A549 (cell line): ENCODE data around the gene ZBTB46. TPM values are rescaled to one million over a fixed set of nuclear protein-coding genes. Genes with fewer than 3 reads are reported as not detected.

Experiments
- ATAC-seq, 2 experiments: fragments of 200-7000 bp in 1 of 2; fragments of >200 bp in 1 of 2; cut with Nextera tagmentation in 1 of 2; cut with Tn5 transposase in 1 of 2; 3 replicates each; pipeline versions ENCODE4 v1.8.0 to v1.9.1; 2018 to 2020; ENCODE audit warnings: mild to moderate bottlenecking in 1 of 2, moderate library complexity in 1 of 2
- CTCF ChIA-PET: fragments of 300-600 bp; sonication (Branson Sonifier 250); formaldehyde crosslinking; extraction: SDS; loops from one replicate; lab custom pipeline; 2021; ENCODE audit warnings: antibody characterized with exemption, inconsistent platforms; lab: Yijun Ruan, JAX
- POLR2A ChIA-PET: fragments of 350-600 bp; formaldehyde crosslinking; extraction: SDS; loops from one replicate; lab custom pipeline; 2021; ENCODE audit warnings: antibody characterized with exemption, inconsistent platforms; lab: Yijun Ruan, JAX
- DNase-seq, 2 experiments: peaks; one replicate each; pipeline versions ENCODE4 v3.0.0 to v3.0.0-alpha.2; 2011 to 2016; ENCODE audit warnings: low read depth in 1 of 2, low spot score in 1 of 2
- FAIRE-seq: peaks from 2 replicates; lab custom pipeline; 2011; peaks lifted over from hg19 to GRCh38; lab: Jason Lieb, UNC
- H3K27ac ChIP-seq, 2 experiments: fragments of >200 bp; sonication (Bioruptor Twin); formaldehyde crosslinking; 3 replicates each; pipeline ENCODE4 v1.5.1; 2016 to 2017
- H3K4me1 ChIP-seq: fragments of >200 bp; sonication (Bioruptor Twin); formaldehyde crosslinking; 3 replicates; pipeline ENCODE4 v1.6.1; 2016
- H3K4me2 ChIP-seq: fragments of >200 bp; sonication (Bioruptor Twin); formaldehyde crosslinking; 3 replicates; pipeline ENCODE4 v1.6.1; 2016
- H3K4me3 ChIP-seq: fragments of >200 bp; sonication (Bioruptor Twin); formaldehyde crosslinking; 3 replicates; pipeline ENCODE4 v1.5.1; 2016
- H3K9me3 ChIP-seq: fragments of >200 bp; sonication (Bioruptor Twin); formaldehyde crosslinking; 3 replicates; pipeline ENCODE4 v1.6.1; 2016
- ATOH8 ChIP-seq: fragments of 250-450 bp; sonication (Bioruptor Pico); IDR thresholded peaks from 2 replicates; pipeline ENCODE4 v1.5.0; 2020; ENCODE audit warnings: low read depth, mild to moderate bottlenecking, moderate library complexity
- CBX8 ChIP-seq: fragments of 200-600 bp; sonication (generic); IDR thresholded peaks from 2 replicates; pipeline ENCODE4 v1.6.1; 2016
- CEBPB ChIP-seq, 2 experiments: fragments of >200 bp in 1 of 2; sonication (Bioruptor Twin) in 1 of 2; formaldehyde crosslinking in 1 of 2; IDR thresholded peaks; 2 replicates each; pipeline ENCODE4 v1.6.1; 2012 to 2016
- EHMT2 ChIP-seq: fragments of 200-600 bp; sonication (generic); IDR thresholded peaks from 2 replicates; pipeline ENCODE4 v1.6.1; 2016; ENCODE audit warnings: antibody characterized with exemption, low read depth, mild to moderate bottlenecking, moderate library complexity
- EP300 ChIP-seq, 2 experiments: fragments of >200 bp; sonication (Bioruptor Twin); formaldehyde crosslinking; IDR thresholded peaks; 2 replicates in 1 of 2; 3 replicates in 1 of 2; pipeline ENCODE4 v1.6.1; 2016 to 2017
- FOSB ChIP-seq: fragments of 250-450 bp; sonication (Bioruptor Pico); IDR thresholded peaks from 2 replicates; pipeline ENCODE4 v1.5.0; 2020; ENCODE audit warnings: mild to moderate bottlenecking, moderate library complexity
- GATA3 ChIP-seq: IDR thresholded peaks from 2 replicates; pipeline ENCODE4 v1.6.1; 2012; ENCODE audit warnings: borderline replicate concordance
- HDAC2 ChIP-seq: fragments of 200-600 bp; sonication (generic); IDR thresholded peaks from 2 replicates; pipeline ENCODE4 v1.6.1; 2016
- HOXB13 ChIP-seq: fragments of 250-450 bp; sonication (Bioruptor Pico); IDR thresholded peaks from 2 replicates; pipeline ENCODE4 v1.5.0; 2020; ENCODE audit warnings: low read depth, mild to moderate bottlenecking, moderate library complexity
- JUN ChIP-seq, 2 experiments: fragments of >200 bp; sonication (Bioruptor Twin); formaldehyde crosslinking; IDR thresholded peaks; 2 replicates in 1 of 2; 3 replicates in 1 of 2; pipeline ENCODE4 v1.6.1; 2016 to 2017
- KDM1A ChIP-seq: fragments of 200-600 bp; sonication (generic); IDR thresholded peaks from 2 replicates; pipeline ENCODE4 v1.6.1; 2016; ENCODE audit warnings: low read depth, mild to moderate bottlenecking
- KDM5A ChIP-seq: fragments of 200-600 bp; sonication (generic); IDR thresholded peaks from 2 replicates; pipeline ENCODE4 v1.6.1; 2016; ENCODE audit warnings: antibody characterized with exemption, mild to moderate bottlenecking
- MAFK ChIP-seq: fragments of 450-650 bp; IDR thresholded peaks from 2 replicates; pipeline ENCODE4 v1.6.1; 2014; ENCODE audit not compliant: partially characterized antibody
- MYC ChIP-seq: IDR thresholded peaks from 2 replicates; pipeline ENCODE4 v1.6.1; 2012; ENCODE audit warnings: mild to moderate bottlenecking, inconsistent platforms, low read length, improper control_type of control experiment, borderline replicate concordance
- NFE2L2 ChIP-seq: fragments of 150-350 bp; conservative IDR thresholded peaks from 2 replicates; pipeline ENCODE4 v1.6.1; 2014; ENCODE audit warnings: low read length
- PBX3 ChIP-seq: IDR thresholded peaks from 2 replicates; pipeline ENCODE4 v1.6.1; 2012
- POLR2AphosphoS2 ChIP-seq: conservative IDR thresholded peaks from 2 replicates; pipeline ENCODE4 v1.6.1; 2012; ENCODE audit warnings: low read length, improper control_type of control experiment, inconsistent platforms
- RNF2 ChIP-seq: fragments of 200-600 bp; sonication (generic); IDR thresholded peaks from 2 replicates; pipeline ENCODE4 v1.6.1; 2016; ENCODE audit warnings: low read depth, mild to moderate bottlenecking, antibody characterized with exemption, moderate library complexity, borderline replicate concordance
- SMC3 ChIP-seq: fragments of >200 bp; sonication (Bioruptor Twin); formaldehyde crosslinking; IDR thresholded peaks from 3 replicates; pipeline ENCODE4 v1.6.1; 2018; ENCODE audit warnings: inconsistent platforms
- ZFP36 ChIP-seq: fragments of 450-650 bp; IDR thresholded peaks from 2 replicates; pipeline ENCODE4 v1.6.1; 2014; ENCODE audit warnings: borderline replicate concordance; ENCODE audit not compliant: partially characterized antibody
- ZSCAN20 ChIP-seq: fragments of 250-450 bp; sonication (Bioruptor Pico); IDR thresholded peaks from 2 replicates; pipeline ENCODE4 v1.8.0; 2022; ENCODE audit warnings: mild to moderate bottlenecking, moderate library complexity
- WGBS: methylation state at CpG from one replicate; pipeline ENCODE4 v1.1.6; 2017; ENCODE audit errors: missing lambda C conversion rate; 5-methylcytosine and 5-hydroxymethylcytosine counted together
- polyA plus RNA-seq, 4 experiments: library from polyadenylated mRNA; depleted of rRNA in 3 of 4; stranded (reverse); fragments of >200 nt; fragmentation: RNase III in 1 of 4; extraction: RNeasy Plus Mini Kit Qiagen cat#74134 plus additional on column Dnase treatment in 1 of 4; gene quantifications; 2 replicates in 3 of 4; 3 replicates in 1 of 4; pipeline ENCODE4 v1.2.3, GENCODE V29; 2011 to 2017
- TF ChIP-seq, protein P1 (sequence below): fragments of >200 bp; sonication (Bioruptor Twin); formaldehyde crosslinking; IDR thresholded peaks from 3 replicates; pipeline ENCODE4 v1.6.1; 2016
- TF ChIP-seq, protein P2 (sequence below): fragments of 450-650 bp; IDR thresholded peaks from 2 replicates; pipeline ENCODE4 v1.6.1; 2014; ENCODE audit warnings: antibody characterized with exemption
- TF ChIP-seq, protein P3 (sequence below): IDR thresholded peaks from 2 replicates; pipeline ENCODE4 v1.6.1; 2012; ENCODE audit warnings: low read depth, borderline replicate concordance

The ZBTB46 gene
- polyA plus RNA-seq, 2 of the 4 experiments (the other 2 are of a cell fraction): 0.17 to 0.43 TPM

GRCh38 chr20:63840405-63840828 lies 9.4 kb upstream of the ZBTB46 start:
- FAIRE-seq: no peak
- CTCF ChIA-PET: interaction anchor here (0.7 to 1.2 kb wide), 3 partner anchors 21 to 372 kb away, joined by 3 read pairs; partner anchors contain the start of gene ABHD16B
- 65% methylated on average over 5 of the region's 11 CpGs for WGBS

DNA sequence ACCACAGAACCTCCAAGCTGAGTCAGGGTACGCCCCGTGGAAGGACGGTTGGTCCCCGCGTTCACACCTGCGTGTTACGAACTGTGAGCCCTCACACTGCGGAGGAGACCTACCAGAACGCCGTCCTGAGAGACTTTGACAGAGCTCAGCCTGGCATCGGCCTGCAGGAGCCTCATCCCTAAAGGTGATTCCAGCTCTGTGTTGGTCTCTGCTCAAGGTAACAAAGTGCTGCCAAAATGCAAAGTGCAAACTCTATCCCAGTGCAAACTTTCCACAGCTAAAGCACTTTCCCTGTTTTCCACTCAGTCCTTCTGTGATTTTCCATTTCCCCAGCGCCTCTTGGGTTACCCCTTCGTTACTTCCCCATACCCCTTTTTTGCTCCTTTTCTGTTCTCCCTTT lies 8.6 kb upstream of the ZBTB46 start:
- H3K4me3 ChIP-seq: no peak overlapping the region
- ATAC-seq (no peak), FAIRE-seq (no peak), DNase-seq (no peak)
- H3K4me2 ChIP-seq: no peak overlapping the region
- TF ChIP-seq HDAC2 (no peak), EHMT2 (no peak), ZSCAN20 (no peak), MYC (no peak), HOXB13 (CRISPR knock-in tag) (no peak), ATOH8 (CRISPR knock-in tag) (no peak), KDM1A (no peak), SMC3 (no peak)
- TF ChIP-seq, protein P1, sequence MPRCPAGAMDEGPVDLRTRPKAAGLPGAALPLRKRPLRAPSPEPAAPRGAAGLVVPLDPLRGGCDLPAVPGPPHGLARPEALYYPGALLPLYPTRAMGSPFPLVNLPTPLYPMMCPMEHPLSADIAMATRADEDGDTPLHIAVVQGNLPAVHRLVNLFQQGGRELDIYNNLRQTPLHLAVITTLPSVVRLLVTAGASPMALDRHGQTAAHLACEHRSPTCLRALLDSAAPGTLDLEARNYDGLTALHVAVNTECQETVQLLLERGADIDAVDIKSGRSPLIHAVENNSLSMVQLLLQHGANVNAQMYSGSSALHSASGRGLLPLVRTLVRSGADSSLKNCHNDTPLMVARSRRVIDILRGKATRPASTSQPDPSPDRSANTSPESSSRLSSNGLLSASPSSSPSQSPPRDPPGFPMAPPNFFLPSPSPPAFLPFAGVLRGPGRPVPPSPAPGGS: no peak
- WGBS: 85% methylated on average over 13 of the region's 13 CpGs
- CTCF ChIA-PET: interaction anchor here (0.7 kb wide), 1 partner anchor 372 kb away, joined by 3 read pairs; no protein-coding TSS in a partner anchor
- no peaks in the 10 kb centered on the region for H3K9me3 ChIP-seq
- no peak overlapping the region for H3K27ac ChIP-seq
- POLR2A ChIA-PET: no interaction called here
- H3K4me1 ChIP-seq: peaks cover 8% of the 10 kb centered on the region

More at GRCh38 chr20:63840405-63840828, 9.4 kb upstream of the ZBTB46 start:
- Histone ChIP-seq H3K9me3 (no peaks in the 10 kb centered on the region), H3K4me3 (no peak overlapping the region), H3K4me2 (no peak overlapping the region), H3K4me1 (peaks cover 2% of the 10 kb centered on the region; the same call in 2 of the 3 replicates), H3K27ac (no peak overlapping the region)
- POLR2A ChIA-PET: no interaction called here
- ATAC-seq (no peak), DNase-seq (no peak)
- no peak for TF ChIP-seq CBX8
- no peak for TF ChIP-seq RNF2
- TF ChIP-seq JUN (IDR thresholded peaks at IDR 0.05): no peak
- TF ChIP-seq, protein P1: no peak
- TF ChIP-seq PBX3: no peak
- no peak for TF ChIP-seq EP300 (IDR thresholded peaks at IDR 0.05)
- no peak for TF ChIP-seq EHMT2
- TF ChIP-seq ZSCAN20: no peak
- no peak for TF ChIP-seq ZFP36
- TF ChIP-seq, protein P2, sequence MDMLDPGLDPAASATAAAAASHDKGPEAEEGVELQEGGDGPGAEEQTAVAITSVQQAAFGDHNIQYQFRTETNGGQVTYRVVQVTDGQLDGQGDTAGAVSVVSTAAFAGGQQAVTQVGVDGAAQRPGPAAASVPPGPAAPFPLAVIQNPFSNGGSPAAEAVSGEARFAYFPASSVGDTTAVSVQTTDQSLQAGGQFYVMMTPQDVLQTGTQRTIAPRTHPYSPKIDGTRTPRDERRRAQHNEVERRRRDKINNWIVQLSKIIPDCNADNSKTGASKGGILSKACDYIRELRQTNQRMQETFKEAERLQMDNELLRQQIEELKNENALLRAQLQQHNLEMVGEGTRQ: no peak
- TF ChIP-seq MYC: no peak
- TF ChIP-seq NFE2L2: no peak
- no peak for TF ChIP-seq FOSB

- no peak overlapping the region for H3K4me3 ChIP-seq
- ChIA-PET POLR2A (interaction anchor here (0.5 kb wide), 1 partner anchor 30 kb away, joined by 3 read pairs; no protein-coding TSS in a partner anchor), CTCF (interaction anchor here (0.7 to 1.2 kb wide), 2 partner anchors 18 to 51 kb away, joined by 3 read pairs; no protein-coding TSS in a partner anchor)
- no peak for ATAC-seq
- no peak for DNase-seq
- peaks cover 13% of the 10 kb centered on the region for H3K4me1 ChIP-seq
- no peak for FAIRE-seq
- no peaks in the 10 kb centered on the region for H3K9me3 ChIP-seq
- 72% methylated on average over 8 of the region's 8 CpGs for WGBS
- TF ChIP-seq POLR2AphosphoS2 (no peak), MAFK (peak; percentile 5), KDM5A (no peak), PBX3 (no peak), GATA3 (no peak), JUN (IDR thresholded peaks at IDR 0.05) (no peak), CEBPB (IDR thresholded peaks at IDR 0.05) (no peak)
- TF ChIP-seq, protein P3, sequence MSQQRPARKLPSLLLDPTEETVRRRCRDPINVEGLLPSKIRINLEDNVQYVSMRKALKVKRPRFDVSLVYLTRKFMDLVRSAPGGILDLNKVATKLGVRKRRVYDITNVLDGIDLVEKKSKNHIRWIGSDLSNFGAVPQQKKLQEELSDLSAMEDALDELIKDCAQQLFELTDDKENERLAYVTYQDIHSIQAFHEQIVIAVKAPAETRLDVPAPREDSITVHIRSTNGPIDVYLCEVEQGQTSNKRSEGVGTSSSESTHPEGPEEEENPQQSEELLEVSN: no peak
- H3K27ac ChIP-seq: no peak overlapping the region
- no peak overlapping the region for H3K4me2 ChIP-seq
These were observed 6.4 kb upstream of the ZBTB46 start for GRCh38 chr20:63837479-63837878.
